Astrocyte (in vitro differentiated cells and primary cell): Measurements from ENCODE around the gene ARSK. TPM values are rescaled to one million over a fixed set of nuclear protein-coding genes. Genes with fewer than 3 reads are reported as not detected.

Source experiments
- DNase-seq: peaks from one replicate; pipeline ENCODE4 v3.0.0-alpha.2; 2010; ENCODE audit warnings: low read depth
- FAIRE-seq: peaks from 2 replicates; lab custom pipeline; 2011; peaks lifted over from hg19 to GRCh38; lab: Jason Lieb, UNC
- H2AFZ ChIP-seq: 2 replicates; pipeline ENCODE4 v1.6.0; 2012; ENCODE audit warnings: low read depth, low read length, inconsistent platforms
- H3K27ac ChIP-seq: 2 replicates; pipeline ENCODE4 v1.5.1; 2011; ENCODE audit warnings: low read depth, low read length, inconsistent platforms
- H3K27me3 ChIP-seq: 2 replicates; pipeline ENCODE4 v1.6.0; 2011; ENCODE audit warnings: low read length, inconsistent platforms; ENCODE audit not compliant: insufficient read depth
- H3K36me3 ChIP-seq: 2 replicates; pipeline ENCODE4 v1.5.1; 2011; ENCODE audit warnings: low read length, inconsistent platforms; ENCODE audit not compliant: insufficient read depth
- H3K4me1 ChIP-seq: 2 replicates; pipeline ENCODE4 v1.5.1; 2011; ENCODE audit warnings: low read length, inconsistent platforms; ENCODE audit not compliant: insufficient read depth
- H3K4me2 ChIP-seq: 2 replicates; pipeline ENCODE4 v1.6.0; 2012; ENCODE audit warnings: low read length, inconsistent platforms
- H3K4me3 ChIP-seq: 2 replicates; pipeline ENCODE4 v1.5.1; 2011; ENCODE audit warnings: low read depth, mild to moderate bottlenecking, low read length, inconsistent platforms; ENCODE audit not compliant: insufficient read depth
- H3K79me2 ChIP-seq: 2 replicates; pipeline ENCODE4 v1.6.0; 2012; ENCODE audit warnings: mild to moderate bottlenecking, low read length, inconsistent platforms; ENCODE audit not compliant: insufficient read depth
- H3K9ac ChIP-seq: 2 replicates; pipeline ENCODE4 v1.6.0; 2012; ENCODE audit warnings: mild to moderate bottlenecking, low read length, inconsistent platforms
- H3K9me3 ChIP-seq: 2 replicates; pipeline ENCODE4 v1.5.1; 2012; ENCODE audit warnings: low read depth, mild to moderate bottlenecking, low read length, inconsistent platforms; ENCODE audit not compliant: insufficient read depth
- H4K20me1 ChIP-seq: 2 replicates; pipeline ENCODE4 v1.6.0; 2012; ENCODE audit warnings: low read length, inconsistent platforms; ENCODE audit not compliant: insufficient read depth
- H3K27ac Mint-ChIP-seq: one replicate; pipeline ENCODE4 v1.8.0; 2021; ENCODE audit warnings: mild to moderate bottlenecking, mixed read lengths; ENCODE audit not compliant: unreplicated experiment
- H3K27me3 Mint-ChIP-seq: one replicate; pipeline ENCODE4 v1.8.0; 2021; ENCODE audit warnings: low read depth, mixed read lengths; ENCODE audit not compliant: unreplicated experiment
- H3K36me3 Mint-ChIP-seq: one replicate; pipeline ENCODE4 v1.8.0; 2021; ENCODE audit warnings: low read depth, mixed read lengths; ENCODE audit not compliant: unreplicated experiment
- H3K4me1 Mint-ChIP-seq: one replicate; pipeline ENCODE4 v1.8.0; 2021; ENCODE audit warnings: low read depth, mixed read lengths; ENCODE audit not compliant: unreplicated experiment
- H3K4me3 Mint-ChIP-seq: one replicate; pipeline ENCODE4 v1.8.0; 2021; ENCODE audit warnings: mild to moderate bottlenecking, moderate library complexity, mixed read lengths; ENCODE audit not compliant: unreplicated experiment
- H3K9me3 Mint-ChIP-seq: one replicate; pipeline ENCODE4 v1.8.0; 2021; ENCODE audit warnings: mild to moderate bottlenecking, mixed read lengths; ENCODE audit not compliant: unreplicated experiment
- EZH2 ChIP-seq: IDR thresholded peaks from 2 replicates; pipeline ENCODE4 v1.6.1; 2012; ENCODE audit warnings: mild to moderate bottlenecking, low read length, inconsistent platforms; ENCODE audit not compliant: insufficient read depth
- total RNA-seq: library from RNA; stranded (reverse); gene quantifications from 2 replicates; pipeline ENCODE4 v1.2.1, GENCODE V29; 2021
- TF ChIP-seq, protein P1 (sequence below): IDR thresholded peaks from 2 replicates; pipeline ENCODE4 v1.5.1; 2011; ENCODE audit warnings: low read depth, mild to moderate bottlenecking, inconsistent platforms, low read length, moderate library complexity; ENCODE audit not compliant: insufficient read depth

ARSK gene
- total RNA-seq, 1 donor from 2014 or later = 9.0 TPM

DNA sequence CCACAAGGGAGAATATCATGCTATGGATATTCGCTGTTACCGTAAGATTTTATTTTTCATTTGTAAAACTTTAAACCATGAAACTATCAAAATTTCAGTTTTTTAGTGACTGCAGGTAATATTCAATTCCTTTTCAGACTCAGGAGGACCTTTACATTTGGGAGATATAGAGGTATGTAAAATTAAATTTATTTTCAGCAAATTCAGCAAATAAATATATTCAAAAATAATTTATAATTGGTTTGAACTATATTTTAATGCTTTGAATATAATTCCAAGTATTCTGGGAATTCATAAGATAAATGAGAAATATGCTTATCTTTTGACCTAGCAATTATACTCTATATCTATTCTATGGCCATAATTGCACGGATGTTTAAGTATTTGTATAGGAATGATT lies 99.3 kb downstream of the ARSK start:
- H3K9ac ChIP-seq = no peak overlapping the region
- no peak overlapping the region for H3K4me2 ChIP-seq
- no peak overlapping the region for H2AFZ ChIP-seq
- no peaks in the 10 kb centered on the region for H3K4me1 Mint-ChIP-seq
- no peaks in the 10 kb centered on the region for H3K9me3 ChIP-seq
- no peak overlapping the region for H3K27ac Mint-ChIP-seq
- H3K27ac ChIP-seq = no peak overlapping the region
- no peak for FAIRE-seq
- no peak for DNase-seq
- no peaks in the 10 kb centered on the region for H3K4me1 ChIP-seq
- H3K36me3 ChIP-seq = no peaks in the 10 kb centered on the region
- no peaks in the 10 kb centered on the region for H3K36me3 Mint-ChIP-seq
- H3K27me3 ChIP-seq = no peaks in the 10 kb centered on the region
- no peaks in the 10 kb centered on the region for H4K20me1 ChIP-seq
- H3K27me3 Mint-ChIP-seq = no peaks in the 10 kb centered on the region
- H3K4me3 ChIP-seq = no peak overlapping the region
- no peaks in the 10 kb centered on the region for H3K79me2 ChIP-seq
- TF ChIP-seq, protein P1, sequence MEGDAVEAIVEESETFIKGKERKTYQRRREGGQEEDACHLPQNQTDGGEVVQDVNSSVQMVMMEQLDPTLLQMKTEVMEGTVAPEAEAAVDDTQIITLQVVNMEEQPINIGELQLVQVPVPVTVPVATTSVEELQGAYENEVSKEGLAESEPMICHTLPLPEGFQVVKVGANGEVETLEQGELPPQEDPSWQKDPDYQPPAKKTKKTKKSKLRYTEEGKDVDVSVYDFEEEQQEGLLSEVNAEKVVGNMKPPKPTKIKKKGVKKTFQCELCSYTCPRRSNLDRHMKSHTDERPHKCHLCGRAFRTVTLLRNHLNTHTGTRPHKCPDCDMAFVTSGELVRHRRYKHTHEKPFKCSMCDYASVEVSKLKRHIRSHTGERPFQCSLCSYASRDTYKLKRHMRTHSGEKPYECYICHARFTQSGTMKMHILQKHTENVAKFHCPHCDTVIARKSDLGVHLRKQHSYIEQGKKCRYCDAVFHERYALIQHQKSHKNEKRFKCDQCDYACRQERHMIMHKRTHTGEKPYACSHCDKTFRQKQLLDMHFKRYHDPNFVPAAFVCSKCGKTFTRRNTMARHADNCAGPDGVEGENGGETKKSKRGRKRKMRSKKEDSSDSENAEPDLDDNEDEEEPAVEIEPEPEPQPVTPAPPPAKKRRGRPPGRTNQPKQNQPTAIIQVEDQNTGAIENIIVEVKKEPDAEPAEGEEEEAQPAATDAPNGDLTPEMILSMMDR = no peak
- TF ChIP-seq EZH2 = no peak
- no peaks in the 10 kb centered on the region for H3K9me3 Mint-ChIP-seq
- H3K4me3 Mint-ChIP-seq = no peak overlapping the region

Other genes starting within 250 kb of the ARSK start
- 0.52 and 0.67 TPM in 2 replicates for gene FAM81B, start 163.7 kb upstream of the ARSK start, total RNA-seq
- gene SKIC3, start 124 bp upstream of the ARSK start, total RNA-seq = 98.3 and 99.9 TPM in 2 replicates
- 0.14 TPM in 1 of 2 replicates, not detected in the other for gene GPR150, start 65.0 kb downstream of the ARSK start, total RNA-seq
- 0.87 and 2.2 TPM in 2 replicates for gene RFESD, start 91.7 kb downstream of the ARSK start, total RNA-seq
- gene SPATA9, start 127.9 kb downstream of the ARSK start, total RNA-seq = 0.26 and 0.98 TPM in 2 replicates
- 65.7 and 73.8 TPM in 2 replicates for gene RHOBTB3, start 176.2 kb downstream of the ARSK start, total RNA-seq